Mesendoderm (in vitro differentiated cells): ENCODE results near the gene PHKA1.

ENCODE experiments used
- DNase-seq: peaks from one replicate; pipeline ENCODE4 v3.0.0; 2013
- H2AK5ac ChIP-seq: 2 replicates; pipeline ENCODE4 v1.6.1; 2013; ENCODE audit warnings: low read length, inconsistent platforms
- H2BK120ac ChIP-seq: 2 replicates; pipeline ENCODE4 v1.6.1; 2013; ENCODE audit warnings: low read depth, mild to moderate bottlenecking, low read length, moderate library complexity, mixed read lengths
- H2BK15ac ChIP-seq: replicated peaks from 2 replicates; pipeline ENCODE4 v1.6.1; 2013; ENCODE audit warnings: low read depth, mild to moderate bottlenecking, moderate library complexity
- H2BK5ac ChIP-seq: 2 replicates; pipeline ENCODE4 v1.6.1; 2013; ENCODE audit warnings: low read length, inconsistent platforms
- H3K18ac ChIP-seq: 2 replicates; pipeline ENCODE4 v1.6.1; 2013; ENCODE audit warnings: mild to moderate bottlenecking, low read length, mixed read lengths
- H3K23ac ChIP-seq: one replicate; pipeline ENCODE4 v1.6.1; 2013; ENCODE audit warnings: low read length
- H3K27ac ChIP-seq: 2 replicates; pipeline ENCODE4 v1.5.1; 2013; ENCODE audit warnings: low read depth, mild to moderate bottlenecking, inconsistent platforms, low read length, moderate library complexity
- H3K27me3 ChIP-seq: 2 replicates; pipeline ENCODE4 v1.6.1; 2013; ENCODE audit warnings: low read length, control low read depth, mild to moderate bottlenecking, inconsistent platforms; ENCODE audit not compliant: insufficient read depth, poor library complexity
- H3K36me3 ChIP-seq: 2 replicates; pipeline ENCODE4 v1.6.1; 2013; ENCODE audit warnings: low read length, inconsistent platforms; ENCODE audit not compliant: control insufficient read depth, insufficient read depth
- H3K4ac ChIP-seq: one replicate; pipeline ENCODE4 v1.6.1; 2013; ENCODE audit warnings: low read depth, mild to moderate bottlenecking, low read length, moderate library complexity
- H3K4me1 ChIP-seq: 2 replicates; pipeline ENCODE4 v1.6.1; 2013; ENCODE audit warnings: low read depth, low read length, inconsistent platforms; ENCODE audit not compliant: control insufficient read depth
- H3K4me2 ChIP-seq: 2 replicates; pipeline ENCODE4 v1.6.1; 2013; ENCODE audit warnings: low read length
- H3K4me3 ChIP-seq: 2 replicates; pipeline ENCODE4 v1.5.1; 2013; ENCODE audit warnings: mild to moderate bottlenecking, low read length
- H3K56ac ChIP-seq: one replicate; pipeline ENCODE4 v1.6.1; 2013; ENCODE audit warnings: low read length
- H3K79me1 ChIP-seq: 2 replicates; pipeline ENCODE4 v1.6.1; 2013; ENCODE audit warnings: low read length, inconsistent platforms
- H3K79me2 ChIP-seq: 2 replicates; pipeline ENCODE4 v1.6.1; 2013; ENCODE audit warnings: mild to moderate bottlenecking, low read length; ENCODE audit not compliant: control insufficient read depth, insufficient read depth
- H3K9ac ChIP-seq: 2 replicates; pipeline ENCODE4 v1.6.1; 2013; ENCODE audit warnings: low read length, inconsistent platforms
- H4K5ac ChIP-seq: one replicate; pipeline ENCODE4 v1.6.1; 2013; ENCODE audit warnings: low read length
- H4K8ac ChIP-seq: one replicate; pipeline ENCODE4 v1.6.1; 2013; ENCODE audit warnings: low read depth, mild to moderate bottlenecking, control low read depth, low read length, moderate library complexity
- whole genome bisulfite sequencing: extraction: QIAGEN DNeasy Blood & Tissue Kit; methylation state at CpG from one replicate; pipeline ENCODE4 v1.1.7; 2013; ENCODE audit warnings: low lambda C conversion rate, missing lambda C conversion rate; ENCODE audit not compliant: insufficient coverage; ENCODE audit errors: extremely low coverage; 5-methylcytosine and 5-hydroxymethylcytosine counted together

The PHKA1 gene

GRCh38 chrX:72635930-72636329 lies 78.2 kb downstream of the PHKA1 start:
- Histone ChIP-seq H3K4me1 (no peaks in the 10 kb centered on the region), H3K79me1 (no peaks in the 10 kb centered on the region), H3K79me2 (no peaks in the 10 kb centered on the region), H2BK15ac (no peak overlapping the region), H3K4me3 (no peak overlapping the region), H3K18ac (no peak overlapping the region), H2AK5ac (no peak overlapping the region), H3K4ac (no peak overlapping the region), H3K27me3 (no peaks in the 10 kb centered on the region), H2BK5ac (no peak overlapping the region), H3K9ac (no peak overlapping the region), H3K27ac (no peak overlapping the region), H3K56ac (no peak overlapping the region), H4K8ac (no peak overlapping the region), H3K36me3 (no peaks in the 10 kb centered on the region), H2BK120ac (no peak overlapping the region), H4K5ac (no peak overlapping the region), H3K23ac (no peak overlapping the region), H3K4me2 (no peak overlapping the region)
- no peak for DNase-seq
- no CpG with 5 or more reads among the region's 1 CpG for WGBS

- Histone ChIP-seq H3K79me2 (no peaks in the 10 kb centered on the region), H3K23ac (no peak overlapping the region), H2BK120ac (no peak overlapping the region), H4K5ac (no peak overlapping the region), H2BK5ac (no peak overlapping the region), H3K4me1 (no peaks in the 10 kb centered on the region), H3K18ac (no peak overlapping the region), H3K4me3 (no peak overlapping the region), H3K27me3 (no peaks in the 10 kb centered on the region), H3K4ac (no peak overlapping the region), H3K56ac (no peak overlapping the region), H4K8ac (no peak overlapping the region), H2BK15ac (no peak overlapping the region), H3K27ac (no peak overlapping the region), H2AK5ac (no peak overlapping the region), H3K36me3 (no peaks in the 10 kb centered on the region), H3K9ac (no peak overlapping the region), H3K4me2 (no peak overlapping the region), H3K79me1 (no peaks in the 10 kb centered on the region)
- WGBS: no CpG with 5 or more reads among the region's 3 CpGs
- DNase-seq: no peak
These were observed 79.8 kb downstream of the PHKA1 start for GRCh38 chrX:72634331-72634730.

GRCh38 chrX:72630185-72630584 lies 83.9 kb downstream of the PHKA1 start:
- Histone ChIP-seq H4K8ac (no peak overlapping the region), H3K4ac (no peak overlapping the region), H3K27me3 (no peaks in the 10 kb centered on the region), H2AK5ac (no peak overlapping the region), H3K27ac (no peak overlapping the region), H3K4me3 (no peak overlapping the region), H3K9ac (no peak overlapping the region), H3K36me3 (no peaks in the 10 kb centered on the region), H3K4me1 (no peaks in the 10 kb centered on the region), H3K23ac (no peak overlapping the region), H3K4me2 (no peak overlapping the region), H3K79me1 (no peaks in the 10 kb centered on the region), H3K79me2 (no peaks in the 10 kb centered on the region), H4K5ac (no peak overlapping the region), H3K18ac (no peak overlapping the region), H2BK5ac (no peak overlapping the region), H3K56ac (no peak overlapping the region), H2BK120ac (no peak overlapping the region), H2BK15ac (no peak overlapping the region)
- no CpG with 5 or more reads among the region's 1 CpG for WGBS
- DNase-seq: no peak

- H3K4ac ChIP-seq: no peak overlapping the region
- no peaks in the 10 kb centered on the region for H3K4me1 ChIP-seq
These were observed 89.9 kb downstream of the PHKA1 start for GRCh38 chrX:72624194-72624593.

GRCh38 chrX:72621625-72622485 lies 92.3 kb downstream of the PHKA1 start:
- no peak overlapping the region for H2BK5ac ChIP-seq
- H2AK5ac ChIP-seq: no peak overlapping the region
- H3K23ac ChIP-seq: no peak overlapping the region
- no peak overlapping the region for H3K27ac ChIP-seq
- no peak overlapping the region for H3K4ac ChIP-seq
- no peak for DNase-seq
- no peaks in the 10 kb centered on the region for H3K79me1 ChIP-seq
- WGBS: no CpG with 5 or more reads among the region's 4 CpGs
- no peak overlapping the region for H4K8ac ChIP-seq
- no peaks in the 10 kb centered on the region for H3K36me3 ChIP-seq
- no peak overlapping the region for H4K5ac ChIP-seq
- no peaks in the 10 kb centered on the region for H3K4me1 ChIP-seq
- H3K79me2 ChIP-seq: no peaks in the 10 kb centered on the region
- H3K18ac ChIP-seq: no peak overlapping the region
- no peak overlapping the region for H2BK120ac ChIP-seq
- H3K56ac ChIP-seq: no peak overlapping the region
- no peak overlapping the region for H3K4me2 ChIP-seq
- no peak overlapping the region for H3K9ac ChIP-seq
- no peak overlapping the region for H3K4me3 ChIP-seq
- H3K27me3 ChIP-seq: no peaks in the 10 kb centered on the region
- H2BK15ac ChIP-seq: no peak overlapping the region

More at GRCh38 chrX:72624194-72624593, 89.9 kb downstream of the PHKA1 start:
- Histone ChIP-seq H3K18ac (no peak overlapping the region), H3K23ac (no peak overlapping the region), H2AK5ac (no peak overlapping the region), H3K27me3 (no peaks in the 10 kb centered on the region), H4K5ac (no peak overlapping the region), H3K56ac (no peak overlapping the region), H3K27ac (no peak overlapping the region), H3K79me1 (no peaks in the 10 kb centered on the region), H2BK120ac (no peak overlapping the region), H3K4me3 (no peak overlapping the region), H3K79me2 (no peaks in the 10 kb centered on the region), H3K9ac (no peak overlapping the region), H2BK5ac (no peak overlapping the region), H4K8ac (no peak overlapping the region), H3K4me2 (no peak overlapping the region), H2BK15ac (no peak overlapping the region), H3K36me3 (no peaks in the 10 kb centered on the region)
- no peak for DNase-seq

GRCh38 chrX:72621163-72621562 lies 92.9 kb downstream of the PHKA1 start:
- DNase-seq: no peak

More at GRCh38 chrX:72621163-72621562, 92.9 kb downstream of the PHKA1 start:
- H4K8ac ChIP-seq: no peak overlapping the region
- no peak overlapping the region for H2BK15ac ChIP-seq
- no peak overlapping the region for H3K4me2 ChIP-seq
- no peak overlapping the region for H2BK5ac ChIP-seq
- H3K4ac ChIP-seq: no peak overlapping the region
- WGBS: no CpG with 5 or more reads among the region's 1 CpG
- no peak overlapping the region for H3K4me3 ChIP-seq
- no peak overlapping the region for H3K18ac ChIP-seq
- no peak overlapping the region for H3K56ac ChIP-seq
- H3K27ac ChIP-seq: no peak overlapping the region
- H3K79me1 ChIP-seq: no peaks in the 10 kb centered on the region
- H2BK120ac ChIP-seq: no peak overlapping the region
- H3K9ac ChIP-seq: no peak overlapping the region
- H2AK5ac ChIP-seq: no peak overlapping the region
- no peak overlapping the region for H4K5ac ChIP-seq
- H3K79me2 ChIP-seq: no peaks in the 10 kb centered on the region
- H3K27me3 ChIP-seq: no peaks in the 10 kb centered on the region
- H3K4me1 ChIP-seq: no peaks in the 10 kb centered on the region
- H3K36me3 ChIP-seq: no peaks in the 10 kb centered on the region
- no peak overlapping the region for H3K23ac ChIP-seq
